K562 (cell line): Measurements from ENCODE around the gene ABCB10. TPM values are rescaled to one million over a fixed set of nuclear protein-coding genes. Genes with fewer than 3 reads are reported as not detected.

Experiments
- ATAC-seq: fragments of 200-7000 bp; cut with Tn5 transposase; 3 replicates; pipeline ENCODE4 v1.9.1; 2020; ENCODE audit warnings: moderate library complexity
- BruUV-seq: library from RNA; stranded (reverse); fragments of 400-500 nt; replicated peaks from 2 replicates; lab custom pipeline; 2021; lab: Mats Ljungman, UMichigan
- CTCF ChIA-PET: fragments of 300-600 bp; formaldehyde crosslinking; extraction: SDS; loops from one replicate; lab custom pipeline; 2021; ENCODE audit warnings: low intra/inter-chr PET ratio; lab: Yijun Ruan, JAX
- POLR2A ChIA-PET: fragments of 300-600, 350-650 bp; sonication (Branson Sonifier 250); formaldehyde crosslinking; extraction: SDS; loops from one replicate; lab custom pipeline; 2021; ENCODE audit warnings: antibody characterized with exemption, inconsistent platforms; lab: Yijun Ruan, JAX
- DNase-seq, 4 experiments: peaks; one replicate each; pipeline versions ENCODE4 v3.0.0 to v3.0.0-alpha.2; 2011 to 2018; ENCODE audit warnings: low spot score in 3 of 4, mixed read lengths in 3 of 4; ENCODE audit errors: extremely low read depth in 1 of 4
- FAIRE-seq: peaks from 2 replicates; lab custom pipeline; 2011; peaks lifted over from hg19 to GRCh38; lab: Jason Lieb, UNC
- H2AFZ ChIP-seq: 2 replicates; pipeline ENCODE4 v1.6.0; 2011; ENCODE audit warnings: low read depth, low read length, control low read depth, inconsistent platforms
- H3K27ac ChIP-seq: fragments of 200-600 bp; 3 replicates; pipeline ENCODE4 v1.8.0; 2011; ENCODE audit warnings: low read depth, mild to moderate bottlenecking, control low read depth, inconsistent platforms, low read length, moderate library complexity, mixed read lengths; ENCODE audit errors: extremely low read depth
- H3K27me3 ChIP-seq, 2 experiments: fragments of 300-600 bp in 1 of 2; 2 replicates in 1 of 2; 3 replicates in 1 of 2; pipeline versions ENCODE4 v1.6.0 to v1.8.0; 2011; ENCODE audit warnings: inconsistent platforms in 2 of 2, low read length in 2 of 2, mild to moderate bottlenecking in 1 of 2, mixed read lengths in 1 of 2, moderate library complexity in 1 of 2; ENCODE audit not compliant: control insufficient read depth in 2 of 2, insufficient read depth in 2 of 2
- H3K36me3 ChIP-seq: fragments of 300-600 bp; 3 replicates; pipeline ENCODE4 v1.8.0; 2011; ENCODE audit warnings: mild to moderate bottlenecking, low read length, inconsistent platforms; ENCODE audit not compliant: control insufficient read depth, insufficient read depth
- H3K4me1 ChIP-seq, 2 experiments: fragments of 200-600 bp in 1 of 2; replicated peaks in 1 of 2; 2 replicates in 1 of 2; 3 replicates in 1 of 2; pipeline versions ENCODE4 v1.5.1 to v1.8.0; 2011; ENCODE audit warnings: inconsistent platforms in 2 of 2, low read length in 2 of 2, mild to moderate bottlenecking in 1 of 2, mixed read lengths in 1 of 2, moderate library complexity in 1 of 2; ENCODE audit not compliant: control insufficient read depth in 2 of 2, insufficient read depth in 2 of 2
- H3K4me2 ChIP-seq: 2 replicates; pipeline ENCODE4 v1.6.1; 2011; ENCODE audit warnings: low read length, control low read depth, inconsistent platforms, mixed read lengths; ENCODE audit not compliant: insufficient read depth
- H3K4me3 ChIP-seq: fragments of 200-600 bp; sonication (generic), shearing (Covaris generic); 2 replicates; pipeline ENCODE4 v1.5.1; 2016; ENCODE audit warnings: control low read depth, inconsistent platforms
- H3K79me2 ChIP-seq: fragments of 200-600 bp; 3 replicates; pipeline ENCODE4 v1.8.0; 2011; ENCODE audit warnings: low read length, inconsistent platforms; ENCODE audit not compliant: control insufficient read depth, insufficient read depth
- H3K9ac ChIP-seq, 2 experiments: 2 replicates each; pipeline versions ENCODE4 v1.6.0 to v1.6.1; 2011; ENCODE audit warnings: low read depth in 2 of 2, low read length in 2 of 2, control low read depth in 1 of 2, inconsistent platforms in 1 of 2, mild to moderate bottlenecking in 1 of 2, mixed read lengths in 1 of 2; ENCODE audit not compliant: insufficient read depth in 1 of 2
- H3K9me1 ChIP-seq: one replicate; pipeline ENCODE4 v1.6.0; 2011; ENCODE audit warnings: inconsistent platforms, mild to moderate bottlenecking, low read length, moderate library complexity; ENCODE audit not compliant: control insufficient read depth, insufficient read depth
- H3K9me3 ChIP-seq: replicated peaks from 2 replicates; pipeline ENCODE4 v1.5.1; 2011; ENCODE audit warnings: low read depth, low read length, inconsistent platforms; ENCODE audit not compliant: control insufficient read depth, insufficient read depth
- H4K20me1 ChIP-seq: replicated peaks from 2 replicates; pipeline ENCODE4 v1.6.1; 2011; ENCODE audit warnings: low read length, inconsistent platforms, mixed read lengths; ENCODE audit not compliant: control insufficient read depth, insufficient read depth
- CHCHD3 ChIP-seq: fragments of 250-450 bp; sonication (Bioruptor Pico); IDR thresholded peaks from 2 replicates; pipeline ENCODE4 v2.1.2; 2022; ENCODE audit warnings: mild to moderate bottlenecking
- IRF2 ChIP-seq: sonication (generic); formaldehyde crosslinking; IDR thresholded peaks from 2 replicates; pipeline ENCODE4 v1.8.1; 2022; ENCODE audit warnings: mild to moderate bottlenecking, missing genetic modification reagents
- PCBP2 ChIP-seq: fragments of 200-400 bp; formaldehyde crosslinking; IDR thresholded peaks from 2 replicates; pipeline ENCODE4 v1.6.1; 2018; ENCODE audit warnings: low read length, low read depth, mild to moderate bottlenecking, moderate library complexity; ENCODE audit not compliant: poor library complexity, severe bottlenecking
- SRSF9 ChIP-seq: fragments of 200-400 bp; formaldehyde crosslinking; IDR thresholded peaks from 2 replicates; pipeline ENCODE4 v1.6.1; 2017; ENCODE audit warnings: low read depth, low read length, borderline replicate concordance
- XRCC3 ChIP-seq: fragments of 450-650 bp; IDR thresholded peaks from 2 replicates; pipeline ENCODE4 v1.6.1; 2017; ENCODE audit warnings: mild to moderate bottlenecking, moderate library complexity
- ZNF232 ChIP-seq: sonication (generic); formaldehyde crosslinking; IDR thresholded peaks from 2 replicates; pipeline ENCODE4 v1.8.0; 2022; ENCODE audit warnings: mild to moderate bottlenecking, missing genetic modification reagents
- WGBS: fragments of 100-300 bp; shearing (Covaris generic); methylation state at CpG from one replicate; pipeline ENCODE4 v1.1.6; 2016; ENCODE audit warnings: low coverage, mixed read lengths; ENCODE audit not compliant: insufficient coverage; ENCODE audit errors: missing lambda C conversion rate; 5-methylcytosine and 5-hydroxymethylcytosine counted together
- in situ Hi-C: fragments of 300-500 bp; cut with MboI; formaldehyde crosslinking; loops from 4 replicates; pipeline ENCODE4 v1.15.0; 2018; ENCODE audit warnings: inconsistent platforms, mixed read lengths
- intact Hi-C: fragments of 100-400 bp; cut with micrococcal nuclease; formaldehyde crosslinking; loops from 2 replicates; pipeline ENCODE4 v1.14.2; 2022
- polyA plus RNA-seq, 8 experiments: library from polyadenylated mRNA; depleted of rRNA in 4 of 8; stranded (reverse) in 5 of 8; unstranded in 3 of 8; fragments of >200 nt; fragmentation: Nextera tagmentation in 2 of 8; fragmentation: Illumina TruSeq in 1 of 8; extraction: Ambion mirVana in 2 of 8; extraction: Trizol in 1 of 8; gene quantifications; 2 replicates each; pipeline versions ENCODE4 v1.2.1 to v1.2.3, GENCODE V29; 2011 to 2014; ENCODE audit warnings: inconsistent platforms in 1 of 8, missing spikeins in 1 of 8
- total RNA-seq, 7 experiments: library from RNA; depleted of rRNA in 6 of 7; stranded (reverse); fragments of >200 nt in 6 of 7; fragmentation: Illumina TruSeq in 2 of 7; extraction: Trizol in 2 of 7; gene quantifications; 2 replicates each; pipeline versions ENCODE4 v1.2.1 to v1.2.3, GENCODE V29; 2011 to 2021; ENCODE audit warnings: low replicate concordance in 1 of 7
- TF ChIP-seq, protein P1 (sequence below): fragments of 250-450 bp; sonication (Bioruptor Pico); IDR thresholded peaks from 2 replicates; pipeline ENCODE4 v1.8.0; 2022; ENCODE audit warnings: moderate library complexity, mild to moderate bottlenecking, inconsistent platforms

ABCB10 gene
- total and polyA plus RNA-seq, 9 of the 15 experiments (the other 6 are each of a cell fraction or from before 2014, with no cell fraction given): 12.4 to 54.8 (median 36.4) TPM

DNA sequence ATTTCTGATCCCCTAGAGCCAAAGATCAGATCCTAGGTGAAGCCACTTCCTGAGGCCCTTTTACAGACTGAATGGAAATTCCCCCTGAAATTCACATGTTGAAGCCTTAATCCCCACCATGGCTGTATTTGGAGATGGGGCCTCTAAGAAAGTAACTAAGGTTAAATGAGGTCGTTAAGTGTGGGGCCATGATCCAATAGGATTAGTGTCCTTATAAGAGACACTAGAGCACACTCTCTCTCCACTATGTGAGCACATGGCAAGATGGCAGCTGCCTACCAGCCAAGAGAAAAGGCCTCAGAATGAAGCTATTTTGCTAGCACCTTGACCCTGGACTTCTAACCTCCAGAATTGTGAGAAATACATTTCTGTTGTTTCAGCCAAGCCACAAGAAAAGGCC lies 13.9 kb downstream of the ABCB10 start:
- no peaks in the 10 kb centered on the region for H3K4me1 ChIP-seq
- 68% methylated on average over 1 of the region's 1 CpG for WGBS
- ATAC-seq (peak; percentile 32; the same call in 2 of the 3 replicates), FAIRE-seq (no peak), DNase-seq (no peak)
- H3K36me3 ChIP-seq: peaks cover 84% of the 10 kb centered on the region
- ChIA-PET POLR2A (interaction anchor here (1.9 kb wide), 1 partner anchor 11 kb away, joined by 6 read pairs; no protein-coding TSS in a partner anchor), CTCF (no interaction called here)
- H3K27me3 ChIP-seq: no peaks in the 10 kb centered on the region
- intact Hi-C loops (no loop called here), in situ Hi-C loops (no loop called here)
- H3K27ac ChIP-seq: no peak overlapping the region
- no TSS peak for BruUV-seq
- no peak overlapping the region for H3K9ac ChIP-seq
- H3K9me3 ChIP-seq: no peaks in the 10 kb centered on the region
- no peak overlapping the region for H3K4me3 ChIP-seq
- H3K4me2 ChIP-seq: no peak overlapping the region
- H3K9me1 ChIP-seq: no peaks in the 10 kb centered on the region
- H4K20me1 ChIP-seq: peaks cover 7% of the 10 kb centered on the region; the same call in 1 of the 2 replicates
- peaks cover 7% of the 10 kb centered on the region; the same call in 2 of the 3 replicates for H3K79me2 ChIP-seq
- H2AFZ ChIP-seq: no peak overlapping the region
- no peak for TF ChIP-seq PCBP2
- TF ChIP-seq, protein P1, sequence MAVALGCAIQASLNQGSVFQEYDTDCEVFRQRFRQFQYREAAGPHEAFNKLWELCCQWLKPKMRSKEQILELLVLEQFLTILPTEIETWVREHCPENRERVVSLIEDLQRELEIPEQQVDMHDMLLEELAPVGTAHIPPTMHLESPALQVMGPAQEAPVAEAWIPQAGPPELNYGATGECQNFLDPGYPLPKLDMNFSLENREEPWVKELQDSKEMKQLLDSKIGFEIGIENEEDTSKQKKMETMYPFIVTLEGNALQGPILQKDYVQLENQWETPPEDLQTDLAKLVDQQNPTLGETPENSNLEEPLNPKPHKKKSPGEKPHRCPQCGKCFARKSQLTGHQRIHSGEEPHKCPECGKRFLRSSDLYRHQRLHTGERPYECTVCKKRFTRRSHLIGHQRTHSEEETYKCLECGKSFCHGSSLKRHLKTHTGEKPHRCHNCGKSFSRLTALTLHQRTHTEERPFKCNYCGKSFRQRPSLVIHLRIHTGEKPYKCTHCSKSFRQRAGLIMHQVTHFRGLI: no peak
- TF ChIP-seq XRCC3: no peak
- no peak for TF ChIP-seq IRF2
- no peak for TF ChIP-seq ZNF232 (CRISPR knock-in tag)
- no peak for TF ChIP-seq CHCHD3 (CRISPR knock-in tag)
- no peak for TF ChIP-seq SRSF9
